IPS DF 6.9 (cell line): ENCODE results near the gene SLC25A34.

ENCODE experiments used
- DNase-seq: peaks from one replicate; pipeline ENCODE4 v3.0.0-alpha.2; 2013; ENCODE audit warnings: low read depth, low spot score
- H3K27ac ChIP-seq: one replicate; pipeline ENCODE4 v1.5.1; 2013; ENCODE audit warnings: low read length, control low read depth
- H3K27me3 ChIP-seq: 2 replicates; pipeline ENCODE4 v1.6.1; 2013; ENCODE audit warnings: mild to moderate bottlenecking, low read length; ENCODE audit not compliant: control insufficient read depth, insufficient read depth
- H3K36me3 ChIP-seq: 2 replicates; pipeline ENCODE4 v1.6.1; 2013; ENCODE audit warnings: low read length; ENCODE audit not compliant: control insufficient read depth, insufficient read depth
- H3K4me1 ChIP-seq: 2 replicates; pipeline ENCODE4 v1.6.1; 2013; ENCODE audit warnings: low read length; ENCODE audit not compliant: control insufficient read depth, insufficient read depth
- H3K4me3 ChIP-seq: 2 replicates; pipeline ENCODE4 v1.5.1; 2013; ENCODE audit warnings: mild to moderate bottlenecking, low read length
- H3K9me3 ChIP-seq: 2 replicates; pipeline ENCODE4 v1.6.1; 2013; ENCODE audit warnings: low read length, inconsistent platforms; ENCODE audit not compliant: control insufficient read depth, insufficient read depth
- WGBS: extraction: QIAGEN DNeasy Blood & Tissue Kit; methylation state at CpG from one replicate; pipeline ENCODE4 v1.1.7; 2013; ENCODE audit warnings: mixed read lengths, missing lambda C conversion rate; ENCODE audit not compliant: insufficient read length, insufficient coverage; 5-methylcytosine and 5-hydroxymethylcytosine counted together

The SLC25A34 gene

GRCh38 chr1:15777909-15778707 lies 42.0 kb downstream of the SLC25A34 start:
- DNase-seq, result no peak

GRCh38 chr1:15785683-15786082 lies 49.6 kb downstream of the SLC25A34 start:
- Histone ChIP-seq H3K4me3 (no peak overlapping the region), H3K4me1 (peaks cover 2% of the 10 kb centered on the region; the same call in 1 of the 2 replicates), H3K36me3 (peaks cover 16% of the 10 kb centered on the region), H3K27ac (no peak overlapping the region), H3K9me3 (no peaks in the 10 kb centered on the region), H3K27me3 (no peaks in the 10 kb centered on the region)
- no peak for DNase-seq
- WGBS, result no CpG with 5 or more reads among the region's 8 CpGs

More at GRCh38 chr1:15777909-15778707, 42.0 kb downstream of the SLC25A34 start:
- Histone ChIP-seq H3K4me1 (no peaks in the 10 kb centered on the region), H3K36me3 (peaks cover 36% of the 10 kb centered on the region), H3K4me3 (no peak overlapping the region), H3K27me3 (no peaks in the 10 kb centered on the region), H3K27ac (no peak overlapping the region), H3K9me3 (no peaks in the 10 kb centered on the region)
- no CpG with 5 or more reads among the region's 7 CpGs for whole genome bisulfite sequencing

GRCh38 chr1:15786581-15786980 lies 50.5 kb downstream of the SLC25A34 start:
- Histone ChIP-seq H3K4me3 (no peak overlapping the region), H3K4me1 (peaks cover 2% of the 10 kb centered on the region; the same call in 1 of the 2 replicates), H3K27ac (no peak overlapping the region), H3K36me3 (peaks cover 12% of the 10 kb centered on the region), H3K9me3 (no peaks in the 10 kb centered on the region), H3K27me3 (no peaks in the 10 kb centered on the region)
- WGBS, result no CpG with 5 or more reads among the region's 10 CpGs
- no peak for DNase-seq

- Histone ChIP-seq H3K36me3 (peaks cover 5% of the 10 kb centered on the region), H3K27ac (no peak overlapping the region), H3K27me3 (no peaks in the 10 kb centered on the region), H3K9me3 (no peaks in the 10 kb centered on the region), H3K4me1 (peaks cover 2% of the 10 kb centered on the region; the same call in 1 of the 2 replicates), H3K4me3 (no peak overlapping the region)
- DNase-seq, result no peak
- 100% methylated on average over 1 of the region's 13 CpGs for WGBS
Observed at GRCh38 chr1:15788624-15789301, 52.7 kb downstream of the SLC25A34 start.
